MV-4-11 (cell line): ENCODE results near the gene OR51F2.
"Not testable (repeated sequence)": the region's sequence is repeated elsewhere in the genome, so short reads cannot be mapped to it uniquely, and the experiment has no call there.

Experiments
- DNase-seq: peaks from one replicate; lab custom pipeline; 2025; lab: John Stamatoyannopoulos, UW

Gene OR51F2, protein sequence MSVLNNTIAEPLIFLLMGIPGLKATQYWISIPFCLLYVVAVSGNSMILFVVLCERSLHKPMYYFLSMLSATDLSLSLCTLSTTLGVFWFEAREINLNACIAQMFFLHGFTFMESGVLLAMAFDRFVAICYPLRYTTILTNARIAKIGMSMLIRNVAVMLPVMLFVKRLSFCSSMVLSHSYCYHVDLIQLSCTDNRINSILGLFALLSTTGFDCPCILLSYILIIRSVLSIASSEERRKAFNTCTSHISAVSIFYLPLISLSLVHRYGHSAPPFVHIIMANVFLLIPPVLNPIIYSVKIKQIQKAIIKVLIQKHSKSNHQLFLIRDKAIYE

GRCh38 chr11:4821021-4821420, at the start of gene OR51F2:
Gene OR51F2, plus strand, starts transcription at chr11:4821321. Its CDS starts 101 bp downstream, at chr11:4821422.
- no peak for DNase-seq

GRCh38 chr11:4782454-4782853, 38.7 kb upstream of the OR51F2 start:
- no peak for DNase-seq

DNA sequence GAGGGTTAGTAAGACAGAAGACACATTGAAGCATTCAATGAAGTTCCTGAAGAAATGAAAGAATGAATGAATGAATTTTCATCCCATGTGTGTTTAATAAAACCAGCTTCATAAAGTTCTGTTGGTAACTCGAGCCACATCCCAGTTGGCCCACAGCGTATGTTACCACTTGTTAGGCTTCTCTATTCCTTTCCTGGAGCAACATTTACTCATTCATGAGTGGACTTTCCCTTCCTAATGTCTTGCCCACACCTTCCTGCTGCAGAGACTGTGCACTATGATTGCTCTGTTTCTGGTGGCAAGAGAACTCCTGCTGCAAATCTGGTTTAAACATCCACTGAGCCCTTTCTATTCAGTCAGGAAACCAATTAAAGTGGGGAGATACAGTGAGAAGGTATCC, 23.9 kb upstream of the OR51F2 start:
- no peak for DNase-seq

DNA sequence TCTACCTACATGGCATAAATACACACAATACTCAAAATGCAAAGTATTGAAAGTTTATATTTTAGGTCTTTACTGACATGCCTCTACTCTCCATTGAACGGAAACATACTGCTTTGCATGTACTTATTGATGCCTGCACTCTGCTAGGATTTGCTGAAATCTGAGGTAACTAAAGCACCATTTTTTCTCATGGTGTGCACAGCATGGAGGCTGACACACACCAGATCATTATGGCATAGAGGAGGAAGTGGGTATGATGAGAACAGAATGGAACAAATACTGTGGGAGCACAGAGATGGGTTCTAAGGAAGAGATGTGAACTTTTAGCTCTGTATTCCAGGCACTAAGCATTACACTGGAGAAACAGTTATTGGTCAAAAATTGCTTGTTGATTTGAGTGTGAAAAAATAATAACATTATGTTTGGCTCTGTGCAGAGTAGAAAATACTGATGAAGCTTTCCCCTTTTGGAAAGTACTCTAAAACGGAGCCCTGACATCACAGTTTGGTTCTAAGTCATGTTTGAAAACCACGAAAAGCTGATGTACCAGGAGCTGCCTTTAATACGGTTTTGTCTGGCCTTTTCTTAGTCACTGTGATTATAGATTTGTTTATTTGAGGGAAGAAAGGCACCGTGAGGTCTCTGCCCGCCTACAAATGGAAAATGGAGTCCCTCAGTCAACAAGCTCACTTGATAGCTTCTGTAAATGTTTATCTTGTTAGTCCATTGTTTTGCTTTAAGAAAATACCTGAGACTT, 22.5 kb upstream of the OR51F2 start:
- no peak for DNase-seq

- not testable (repeated sequence) for DNase-seq
These were observed 19.8 kb upstream of the OR51F2 start for GRCh38 chr11:4801316-4801715.

GRCh38 chr11:4804280-4804679, 16.8 kb upstream of the OR51F2 start, which contains the start of gene OR52R1:
Gene OR52R1, minus strand, starts transcription at chr11:4804380. Its CDS starts 0 bp downstream, at chr11:4804380.
- no peak for DNase-seq

DNA sequence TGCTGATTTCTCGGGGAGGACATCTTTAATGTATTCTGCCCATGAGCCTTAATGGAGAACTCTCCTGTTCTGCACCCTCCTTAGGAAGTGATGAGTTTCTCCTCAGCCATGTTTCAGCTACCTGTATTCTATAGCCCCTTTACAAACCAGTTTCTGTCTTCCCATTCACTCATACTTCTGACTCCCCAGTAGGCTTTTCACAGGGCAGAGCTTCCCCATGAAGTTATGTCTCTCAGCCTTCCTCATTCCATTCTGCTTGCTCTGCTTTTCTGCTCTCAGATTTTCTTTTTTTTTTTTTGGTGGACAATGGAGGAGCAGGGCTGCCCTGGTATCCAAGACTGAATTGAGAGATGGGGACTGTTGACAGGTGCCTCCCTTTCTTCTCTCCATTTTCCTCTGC, 12.6 kb upstream of the OR51F2 start:
- no peak for DNase-seq

- no peak for DNase-seq
These were observed 11.9 kb upstream of the OR51F2 start for GRCh38 chr11:4809246-4809645.

- no peak for DNase-seq
These were observed 4.0 kb downstream of the OR51F2 start for GRCh38 chr11:4825132-4825531.

- no peak for DNase-seq
These were observed 5.3 kb downstream of the OR51F2 start for GRCh38 chr11:4826425-4826824.

GRCh38 chr11:4830346-4830745, 9.2 kb downstream of the OR51F2 start:
- no peak for DNase-seq

DNA sequence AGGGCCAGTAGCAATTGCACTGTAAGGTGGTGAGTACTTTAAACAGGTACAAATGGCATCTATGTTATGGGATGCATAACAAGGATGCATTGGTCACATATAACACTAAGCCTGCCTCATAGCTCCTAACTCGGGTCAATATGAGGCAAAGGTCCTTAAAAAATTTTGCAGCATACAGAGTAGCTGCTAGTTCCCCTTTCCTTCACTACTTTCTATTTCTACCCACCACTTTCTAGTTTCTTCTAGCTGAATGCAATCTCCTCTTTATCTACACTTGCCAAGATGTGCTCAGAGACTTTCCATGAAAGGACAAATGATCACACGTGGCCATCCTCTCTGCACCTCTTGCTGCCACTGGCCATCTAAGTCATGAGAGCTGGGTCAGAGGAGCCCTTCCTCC, 9.8 kb downstream of the OR51F2 start:
- no peak for DNase-seq

GRCh38 chr11:4839851-4840549, 18.9 kb downstream of the OR51F2 start:
- DNase-seq = no peak

DNA sequence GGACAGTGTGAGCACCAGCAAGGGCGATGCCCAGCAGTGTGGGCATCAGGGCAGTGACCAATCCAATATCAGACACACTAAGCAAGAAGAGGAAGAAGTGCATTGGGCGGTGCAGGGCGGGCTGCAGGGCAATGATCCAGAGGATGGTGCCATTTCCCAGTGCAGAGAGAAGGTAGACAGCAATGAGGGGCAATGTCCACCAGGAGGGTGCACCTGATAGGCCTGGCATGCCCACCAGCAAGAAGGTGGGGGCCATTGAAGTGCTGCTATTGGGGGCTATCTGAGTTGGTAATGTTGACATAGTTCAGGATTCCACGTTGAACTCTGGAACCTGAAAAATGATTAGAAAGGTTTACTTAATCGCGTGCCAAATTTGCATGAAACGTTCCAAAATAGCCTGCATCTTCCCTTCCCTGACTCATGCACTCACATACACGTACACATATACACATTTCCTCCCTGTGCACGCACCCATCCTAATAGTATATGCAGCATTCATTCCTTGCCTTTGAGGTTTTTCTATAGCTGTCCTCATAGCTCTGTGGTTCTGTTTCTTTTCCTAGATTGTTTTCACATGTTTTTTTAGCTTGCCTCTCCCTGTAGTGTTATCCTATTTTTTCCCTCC, 27.9 kb downstream of the OR51F2 start, which contains the start of gene OR51S1:
TSS of gene OR51S1 (minus strand) at position 301 of the 625 bp plus-strand sequence. CDS start at position 301, 0 bp downstream.
- no peak for DNase-seq

GRCh38 chr11:4851033-4851432, 29.9 kb downstream of the OR51F2 start:
- no peak for DNase-seq

DNA sequence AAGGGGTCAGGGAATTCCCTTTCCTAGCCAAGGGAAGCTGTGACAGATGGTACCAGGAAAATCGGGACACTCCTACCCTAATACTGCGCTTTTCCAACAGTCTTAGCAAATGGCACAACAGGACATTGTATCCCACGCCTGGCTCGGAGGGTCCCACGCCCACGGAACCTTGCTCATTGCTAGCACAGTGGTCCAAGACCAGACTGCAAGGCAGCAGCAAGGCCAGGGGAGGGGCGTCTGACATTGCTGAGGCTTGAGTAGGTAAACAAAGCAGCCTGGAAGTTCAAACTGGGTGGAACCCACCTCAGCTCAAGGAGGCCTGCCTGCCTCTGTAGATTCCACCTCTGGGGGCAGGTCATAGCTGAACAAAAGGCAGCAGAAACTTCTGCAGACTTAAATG, 33.2 kb downstream of the OR51F2 start:
- not testable (repeated sequence) for DNase-seq

DNA sequence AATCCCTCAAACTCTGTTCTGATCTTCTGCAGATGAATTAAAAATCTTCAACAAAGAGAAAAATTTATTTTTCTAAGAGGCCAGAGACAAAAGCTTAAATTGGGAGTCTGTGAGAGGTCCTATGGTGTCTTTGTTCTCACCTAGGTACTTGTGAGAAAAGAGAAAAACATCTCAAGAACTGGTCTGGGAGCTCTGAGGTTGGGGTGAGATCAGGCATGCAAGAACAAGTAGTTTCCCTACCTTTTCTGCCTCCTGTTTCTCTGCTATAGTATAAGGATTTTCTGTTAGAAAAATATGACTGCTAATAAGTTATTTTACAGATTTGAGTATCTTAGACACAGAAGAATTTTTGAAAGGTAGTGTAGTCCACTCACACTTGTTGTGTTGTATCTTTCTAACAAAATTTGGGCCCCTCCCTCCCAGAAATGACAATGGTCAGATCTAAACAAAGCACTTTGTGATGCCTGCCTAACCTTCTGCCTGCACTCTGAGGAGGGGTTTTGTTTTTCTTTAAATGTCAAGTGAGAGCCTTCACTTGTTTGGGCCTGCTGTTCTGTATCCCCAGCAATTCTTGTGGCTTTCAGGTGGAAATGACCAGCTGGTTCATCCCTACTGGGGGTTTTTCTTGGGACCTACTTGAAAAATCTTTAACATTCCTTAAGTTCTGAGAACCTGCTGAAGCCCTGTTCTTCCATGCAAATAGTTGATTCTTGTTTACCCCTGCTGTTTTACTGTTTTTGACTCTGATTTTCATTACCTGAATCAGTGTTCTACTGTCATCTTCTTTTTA, 41.5 kb downstream of the OR51F2 start:
- no peak for DNase-seq

DNA sequence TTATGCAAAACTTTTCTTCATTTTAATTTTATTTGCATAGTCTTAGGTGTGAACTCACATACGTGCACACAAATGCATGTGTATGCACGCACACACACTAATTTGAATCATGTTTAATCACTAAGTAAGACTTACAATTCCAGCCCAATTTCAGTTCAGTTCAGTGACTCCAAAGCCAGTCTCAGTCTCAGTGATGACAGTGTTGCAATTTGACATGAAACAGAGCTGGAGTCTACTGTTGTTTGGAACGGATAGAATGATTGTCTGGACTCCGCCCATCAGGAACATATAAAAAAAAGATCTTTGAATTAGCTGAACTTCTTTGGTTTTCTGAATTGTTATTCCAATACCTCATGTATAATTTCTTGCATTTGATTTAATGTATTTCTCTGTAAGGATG, 42.8 kb downstream of the OR51F2 start:
- no peak for DNase-seq

DNA sequence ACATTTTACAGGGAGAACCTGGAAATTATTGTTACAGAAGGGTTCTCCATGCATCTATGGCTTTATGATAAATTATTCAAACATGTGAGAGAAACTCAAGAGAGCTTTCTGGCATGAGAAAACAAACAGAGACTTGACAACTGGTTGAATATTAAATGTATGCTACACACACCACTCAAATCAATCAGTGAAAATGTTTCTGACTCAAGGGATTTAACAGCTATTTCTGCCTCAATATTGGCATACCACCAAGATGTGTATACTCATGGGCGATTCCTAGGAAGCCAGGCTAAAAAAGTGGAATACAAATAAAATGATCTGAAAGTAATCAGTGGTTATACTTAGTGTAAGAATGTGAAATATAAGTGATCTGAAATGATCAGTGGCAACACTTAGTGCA, 44.7 kb downstream of the OR51F2 start:
- no peak for DNase-seq
